ENCODE results near the gene CD300LB.
"Not testable (repeated sequence)": the region's sequence is repeated elsewhere in the genome, so short reads cannot be mapped to it uniquely, and the experiment has no call there.

CD300LB gene

GRCh38 chr17:74531231-74531761 is at the start of gene CD300LB:
Gene CD300LB (minus strand): TSS chr17:74531475. CDS start chr17:74531350, 125 bp downstream.
- DNase-seq: no peak

- no peak for DNase-seq
Measured at GRCh38 chr17:74579900-74580299, 48.6 kb upstream of the CD300LB start.

GRCh38 chr17:74578979-74579378 is 47.7 kb upstream of the CD300LB start:
- DNase-seq: no peak

- no peak for DNase-seq
Measured at GRCh38 chr17:74574489-74575142, 43.3 kb upstream of the CD300LB start.

GRCh38 chr17:74573635-74574034 is 42.4 kb upstream of the CD300LB start:
- not testable (repeated sequence) for DNase-seq

GRCh38 chr17:74573169-74573568 is 41.9 kb upstream of the CD300LB start:
- no peak for DNase-seq

GRCh38 chr17:74571621-74572270 is 40.5 kb upstream of the CD300LB start:
- no peak for DNase-seq

GRCh38 chr17:74569020-74570003 is 38.0 kb upstream of the CD300LB start:
- no peak for DNase-seq

GRCh38 chr17:74568106-74568873 is 37.0 kb upstream of the CD300LB start:
- DNase-seq: no peak

- no peak for DNase-seq
Measured at GRCh38 chr17:74567397-74567796, 36.1 kb upstream of the CD300LB start, which contains the start of gene CD300H. Gene CD300H (minus strand): TSS chr17:74567509.

GRCh38 chr17:74566132-74566753 is 35.0 kb upstream of the CD300LB start:
- no peak for DNase-seq

- no peak for DNase-seq
Measured at GRCh38 chr17:74565126-74565525, 33.9 kb upstream of the CD300LB start.

- DNase-seq: no peak
Measured at GRCh38 chr17:74563358-74563757, 32.1 kb upstream of the CD300LB start.

- DNase-seq: no peak
Measured at GRCh38 chr17:74561586-74561985, 30.3 kb upstream of the CD300LB start.

- no peak for DNase-seq
Measured at GRCh38 chr17:74558882-74559519, 27.7 kb upstream of the CD300LB start.

GRCh38 chr17:74558402-74558801 is 27.1 kb upstream of the CD300LB start:
- DNase-seq: not testable (repeated sequence)

- DNase-seq: no peak
Measured at GRCh38 chr17:74555427-74555940, 24.2 kb upstream of the CD300LB start.

GRCh38 chr17:74554909-74555308 is 23.6 kb upstream of the CD300LB start:
- no peak for DNase-seq

GRCh38 chr17:74552037-74552436 is 20.8 kb upstream of the CD300LB start:
- no peak for DNase-seq

- no peak for DNase-seq
Measured at GRCh38 chr17:74550602-74551001, 19.3 kb upstream of the CD300LB start.

GRCh38 chr17:74549343-74549742 is 18.1 kb upstream of the CD300LB start:
- DNase-seq: no peak
